Tibial nerve (tissue), 4 donors: ENCODE data around the gene SKI.

ENCODE experiments used
- CTCF ChIP-seq, 5 experiments: fragments of 200-600 bp in 3 of 5; fragments of 450-650 bp in 2 of 5; sonication (generic) in 3 of 5; IDR thresholded peaks; one replicate each; pipeline ENCODE4 v1.5.1; 2016 to 2019; ENCODE audit warnings: antibody characterized with exemption in 5 of 5, mild to moderate bottlenecking in 3 of 5, moderate library complexity in 2 of 5
- EP300 ChIP-seq, 2 donors: sonication (generic); formaldehyde crosslinking; IDR thresholded peaks; one replicate each; pipeline ENCODE4 v1.6.1; 2017; ENCODE audit warnings: antibody characterized with exemption in 2 of 2, mild to moderate bottlenecking in 1 of 2
- POLR2A ChIP-seq, 2 donors: fragments of 450-650 bp; IDR thresholded peaks; one replicate each; pipeline ENCODE4 v1.6.1; 2017; ENCODE audit warnings: antibody characterized with exemption in 2 of 2, mild to moderate bottlenecking in 2 of 2, moderate library complexity in 2 of 2

- TF ChIP-seq EP300 (IDR thresholded peaks at IDR 0.05) (no peak), POLR2A (IDR thresholded peaks at IDR 0.05) (no peak), CTCF (IDR thresholded peaks at IDR 0.05) (no peak)
These were observed 18.6 kb upstream of the SKI start for GRCh38 chr1:2209400-2210083.
